BJ (cell line): ENCODE results near the gene TOMM5. TPM values are rescaled to one million over a fixed set of nuclear protein-coding genes. Genes with fewer than 3 reads are reported as not detected.

Experiments used
- CTCF ChIA-PET: fragments of 350-600 bp; formaldehyde crosslinking; extraction: SDS; loops from one replicate; lab custom pipeline; 2021; ENCODE audit warnings: antibody characterized with exemption, inconsistent platforms; lab: Yijun Ruan, JAX
- POLR2A ChIA-PET: fragments of 300-600 bp; sonication (Branson Sonifier 250); formaldehyde crosslinking; extraction: SDS; loops from one replicate; lab custom pipeline; 2021; ENCODE audit warnings: antibody characterized with exemption; lab: Charles Lee
- DNase-seq: peaks from one replicate; pipeline ENCODE4 v3.0.0-alpha.2; 2011; ENCODE audit warnings: low read depth
- H3K27me3 ChIP-seq: 2 replicates; pipeline ENCODE4 v1.6.0; 2011; ENCODE audit warnings: low read length; ENCODE audit not compliant: control insufficient read depth, insufficient read depth
- H3K36me3 ChIP-seq: 2 replicates; pipeline ENCODE4 v1.5.1; 2011; ENCODE audit warnings: low read length; ENCODE audit not compliant: control insufficient read depth, insufficient read depth
- H3K4me3 ChIP-seq: 2 replicates; pipeline ENCODE4 v1.5.1; 2011; ENCODE audit warnings: low read depth, mild to moderate bottlenecking, control low read depth, low read length
- polyA plus RNA-seq: library from polyadenylated mRNA; depleted of rRNA; stranded (reverse); fragments of >200 nt; gene quantifications from 2 replicates; pipeline ENCODE4 v1.2.3, GENCODE V29; 2011
- TF ChIP-seq, protein P1 (sequence below): IDR thresholded peaks from 2 replicates; pipeline ENCODE4 v1.5.1; 2011; ENCODE audit warnings: low read depth, mild to moderate bottlenecking, control low read depth, inconsistent platforms, low read length, moderate library complexity; ENCODE audit not compliant: insufficient read depth

TOMM5 gene
- polyA plus RNA-seq, 1 experiment, result 109 TPM

DNA sequence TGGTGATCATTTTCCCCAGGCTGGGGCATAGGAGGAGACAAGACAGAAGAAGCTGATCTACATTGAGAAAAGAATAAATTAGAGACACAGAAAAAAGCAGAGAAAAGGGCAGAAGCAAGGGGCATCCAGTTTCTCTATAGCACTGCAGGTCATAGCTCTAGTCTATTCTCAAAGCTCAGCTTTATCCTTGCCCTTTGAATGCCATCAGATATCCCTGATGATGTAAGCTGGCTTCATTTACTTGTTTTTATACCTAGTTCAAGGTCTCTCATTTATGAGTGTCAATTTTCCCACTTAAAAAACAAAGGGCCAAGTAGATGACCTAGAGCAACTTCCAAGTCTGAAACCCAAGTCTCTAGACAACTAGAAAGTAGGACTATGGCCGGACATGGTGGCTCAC is 48.9 kb downstream of the TOMM5 start:
- Histone ChIP-seq H3K4me3 (no peak overlapping the region), H3K36me3 (peaks cover 5% of the 10 kb centered on the region), H3K27me3 (no peaks in the 10 kb centered on the region)
- TF ChIP-seq, protein P1, sequence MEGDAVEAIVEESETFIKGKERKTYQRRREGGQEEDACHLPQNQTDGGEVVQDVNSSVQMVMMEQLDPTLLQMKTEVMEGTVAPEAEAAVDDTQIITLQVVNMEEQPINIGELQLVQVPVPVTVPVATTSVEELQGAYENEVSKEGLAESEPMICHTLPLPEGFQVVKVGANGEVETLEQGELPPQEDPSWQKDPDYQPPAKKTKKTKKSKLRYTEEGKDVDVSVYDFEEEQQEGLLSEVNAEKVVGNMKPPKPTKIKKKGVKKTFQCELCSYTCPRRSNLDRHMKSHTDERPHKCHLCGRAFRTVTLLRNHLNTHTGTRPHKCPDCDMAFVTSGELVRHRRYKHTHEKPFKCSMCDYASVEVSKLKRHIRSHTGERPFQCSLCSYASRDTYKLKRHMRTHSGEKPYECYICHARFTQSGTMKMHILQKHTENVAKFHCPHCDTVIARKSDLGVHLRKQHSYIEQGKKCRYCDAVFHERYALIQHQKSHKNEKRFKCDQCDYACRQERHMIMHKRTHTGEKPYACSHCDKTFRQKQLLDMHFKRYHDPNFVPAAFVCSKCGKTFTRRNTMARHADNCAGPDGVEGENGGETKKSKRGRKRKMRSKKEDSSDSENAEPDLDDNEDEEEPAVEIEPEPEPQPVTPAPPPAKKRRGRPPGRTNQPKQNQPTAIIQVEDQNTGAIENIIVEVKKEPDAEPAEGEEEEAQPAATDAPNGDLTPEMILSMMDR, result no peak
- ChIA-PET POLR2A (no interaction called here), CTCF (no interaction called here)
- DNase-seq, result no peak

DNA sequence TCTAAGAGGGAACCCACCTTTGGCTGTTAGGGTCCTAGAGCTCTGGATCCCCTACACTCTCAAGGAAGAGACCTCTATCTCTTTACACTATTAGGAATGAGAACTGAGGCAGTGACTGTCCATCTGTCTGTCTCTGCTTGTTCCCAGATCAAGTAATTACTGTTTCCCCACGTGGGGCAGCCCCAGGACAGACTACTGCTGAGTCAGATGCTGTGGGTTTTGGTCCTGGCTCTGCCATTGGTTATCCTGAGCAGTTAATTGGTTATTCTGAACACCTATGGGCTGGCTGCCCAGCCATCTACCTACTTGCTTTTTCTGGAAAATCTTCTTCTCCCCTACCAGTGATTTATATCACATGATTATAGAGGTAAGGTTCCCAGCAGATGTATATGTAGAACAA is 49.5 kb downstream of the TOMM5 start:
- Histone ChIP-seq H3K36me3 (peaks cover 8% of the 10 kb centered on the region), H3K4me3 (no peak overlapping the region), H3K27me3 (no peaks in the 10 kb centered on the region)
- no peak for DNase-seq
- TF ChIP-seq, protein P1, result no peak
- ChIA-PET CTCF (interaction anchor here (1.5 kb wide), 1 partner anchor 8 kb away, joined by 5 read pairs; no protein-coding TSS in a partner anchor), POLR2A (no interaction called here)

DNA sequence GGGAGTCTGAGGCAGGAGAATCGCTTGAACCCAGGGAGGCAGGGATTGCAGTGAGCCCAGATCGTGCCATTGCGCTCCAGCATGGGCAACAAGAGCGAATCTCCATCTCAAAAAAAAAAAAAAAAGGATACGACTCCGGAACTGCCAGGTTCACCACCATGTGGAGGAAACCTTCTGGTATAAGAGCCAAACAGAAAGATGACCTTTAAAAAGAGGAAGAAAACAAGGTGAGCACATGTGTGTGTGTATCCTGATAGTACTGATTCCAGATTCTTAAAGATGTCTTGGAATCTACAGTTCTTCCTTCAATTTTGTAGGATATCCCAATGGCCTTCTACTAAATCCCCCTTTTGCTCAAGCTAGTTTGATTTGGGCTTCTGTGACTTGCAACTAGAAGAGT is 49.9 kb downstream of the TOMM5 start:
- POLR2A ChIA-PET, result interaction anchor here (0.6 kb wide), 1 partner anchor 46 kb away, joined by 4 read pairs; no protein-coding TSS in a partner anchor
- H3K27me3 ChIP-seq, result no peaks in the 10 kb centered on the region
- TF ChIP-seq, protein P1, result no peak
- H3K36me3 ChIP-seq, result peaks cover 10% of the 10 kb centered on the region
- CTCF ChIA-PET, result interaction anchor here (1.5 kb wide), 1 partner anchor 8 kb away, joined by 5 read pairs; no protein-coding TSS in a partner anchor
- no peak overlapping the region for H3K4me3 ChIP-seq
- no peak for DNase-seq

DNA sequence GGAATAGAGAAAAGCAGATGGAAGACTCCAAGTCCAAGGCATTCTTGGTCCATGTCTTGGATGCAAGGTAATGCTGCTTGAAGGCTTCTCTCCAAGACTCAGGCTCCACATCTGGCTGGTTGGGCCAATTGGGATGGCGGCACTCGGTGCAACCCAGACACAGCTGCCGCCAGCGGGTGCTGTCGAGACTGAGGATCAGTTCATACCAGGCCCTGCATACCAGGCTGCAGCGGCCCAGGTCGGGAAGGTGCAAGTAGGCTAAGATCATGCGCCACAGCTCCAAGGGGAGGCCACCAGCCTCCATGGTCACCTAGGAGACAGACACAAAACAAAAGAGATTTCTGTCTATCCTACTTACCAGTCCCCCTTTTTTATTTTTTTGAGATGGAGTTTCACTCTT is 50.9 kb downstream of the TOMM5 start:
- POLR2A ChIA-PET, result no interaction called here
- TF ChIP-seq, protein P1, result no peak
- H3K27me3 ChIP-seq, result no peaks in the 10 kb centered on the region
- DNase-seq, result no peak
- CTCF ChIA-PET, result no interaction called here
- H3K36me3 ChIP-seq, result peaks cover 15% of the 10 kb centered on the region
- no peak overlapping the region for H3K4me3 ChIP-seq

DNA sequence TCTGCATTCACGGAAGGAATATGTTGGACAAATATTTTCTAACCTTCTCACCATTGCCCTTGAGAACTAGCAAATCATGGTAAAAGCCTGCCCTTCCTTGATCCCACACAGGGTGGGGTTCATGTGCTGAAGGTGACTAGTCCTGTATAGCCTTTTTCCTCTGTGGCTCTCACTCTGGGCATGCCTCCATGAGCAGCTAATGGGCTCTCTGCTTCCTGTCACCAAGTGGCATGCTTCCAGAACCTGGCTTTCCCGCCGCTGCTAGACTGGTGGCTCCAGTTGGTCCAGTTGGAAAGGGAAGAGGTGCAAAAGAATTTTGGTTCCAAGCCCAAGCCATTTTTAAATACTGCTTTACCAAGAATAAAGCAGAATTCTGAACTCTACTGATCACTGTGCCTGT is 51.8 kb downstream of the TOMM5 start:
- TF ChIP-seq, protein P1, result no peak
- Histone ChIP-seq H3K4me3 (no peak overlapping the region), H3K27me3 (no peaks in the 10 kb centered on the region), H3K36me3 (peaks cover 15% of the 10 kb centered on the region)
- ChIA-PET CTCF (no interaction called here), POLR2A (no interaction called here)
- DNase-seq, result no peak
